Astrocyte (in vitro differentiated cells and primary cell): Measurements from ENCODE around the gene SRM. TPM values are rescaled to one million over a fixed set of nuclear protein-coding genes. Genes with fewer than 3 reads are reported as not detected.

Source experiments
- DNase-seq: peaks from one replicate; pipeline ENCODE4 v3.0.0-alpha.2; 2010; ENCODE audit warnings: low read depth
- FAIRE-seq: peaks from 2 replicates; lab custom pipeline; 2011; peaks lifted over from hg19 to GRCh38; lab: Jason Lieb, UNC
- H2AFZ ChIP-seq: 2 replicates; pipeline ENCODE4 v1.6.0; 2012; ENCODE audit warnings: low read depth, low read length, inconsistent platforms
- H3K27ac ChIP-seq: 2 replicates; pipeline ENCODE4 v1.5.1; 2011; ENCODE audit warnings: low read depth, low read length, inconsistent platforms
- H3K27me3 ChIP-seq: 2 replicates; pipeline ENCODE4 v1.6.0; 2011; ENCODE audit warnings: low read length, inconsistent platforms; ENCODE audit not compliant: insufficient read depth
- H3K36me3 ChIP-seq: 2 replicates; pipeline ENCODE4 v1.5.1; 2011; ENCODE audit warnings: low read length, inconsistent platforms; ENCODE audit not compliant: insufficient read depth
- H3K4me1 ChIP-seq: 2 replicates; pipeline ENCODE4 v1.5.1; 2011; ENCODE audit warnings: low read length, inconsistent platforms; ENCODE audit not compliant: insufficient read depth
- H3K4me2 ChIP-seq: 2 replicates; pipeline ENCODE4 v1.6.0; 2012; ENCODE audit warnings: low read length, inconsistent platforms
- H3K4me3 ChIP-seq: 2 replicates; pipeline ENCODE4 v1.5.1; 2011; ENCODE audit warnings: low read depth, mild to moderate bottlenecking, low read length, inconsistent platforms; ENCODE audit not compliant: insufficient read depth
- H3K79me2 ChIP-seq: 2 replicates; pipeline ENCODE4 v1.6.0; 2012; ENCODE audit warnings: mild to moderate bottlenecking, low read length, inconsistent platforms; ENCODE audit not compliant: insufficient read depth
- H3K9ac ChIP-seq: 2 replicates; pipeline ENCODE4 v1.6.0; 2012; ENCODE audit warnings: mild to moderate bottlenecking, low read length, inconsistent platforms
- H3K9me3 ChIP-seq: 2 replicates; pipeline ENCODE4 v1.5.1; 2012; ENCODE audit warnings: low read depth, mild to moderate bottlenecking, low read length, inconsistent platforms; ENCODE audit not compliant: insufficient read depth
- H4K20me1 ChIP-seq: 2 replicates; pipeline ENCODE4 v1.6.0; 2012; ENCODE audit warnings: low read length, inconsistent platforms; ENCODE audit not compliant: insufficient read depth
- H3K27ac Mint-ChIP-seq: one replicate; pipeline ENCODE4 v1.8.0; 2021; ENCODE audit warnings: mild to moderate bottlenecking, mixed read lengths; ENCODE audit not compliant: unreplicated experiment
- H3K27me3 Mint-ChIP-seq: one replicate; pipeline ENCODE4 v1.8.0; 2021; ENCODE audit warnings: low read depth, mixed read lengths; ENCODE audit not compliant: unreplicated experiment
- H3K36me3 Mint-ChIP-seq: one replicate; pipeline ENCODE4 v1.8.0; 2021; ENCODE audit warnings: low read depth, mixed read lengths; ENCODE audit not compliant: unreplicated experiment
- H3K4me1 Mint-ChIP-seq: one replicate; pipeline ENCODE4 v1.8.0; 2021; ENCODE audit warnings: low read depth, mixed read lengths; ENCODE audit not compliant: unreplicated experiment
- H3K4me3 Mint-ChIP-seq: one replicate; pipeline ENCODE4 v1.8.0; 2021; ENCODE audit warnings: mild to moderate bottlenecking, moderate library complexity, mixed read lengths; ENCODE audit not compliant: unreplicated experiment
- H3K9me3 Mint-ChIP-seq: one replicate; pipeline ENCODE4 v1.8.0; 2021; ENCODE audit warnings: mild to moderate bottlenecking, mixed read lengths; ENCODE audit not compliant: unreplicated experiment
- EZH2 ChIP-seq: IDR thresholded peaks from 2 replicates; pipeline ENCODE4 v1.6.1; 2012; ENCODE audit warnings: mild to moderate bottlenecking, low read length, inconsistent platforms; ENCODE audit not compliant: insufficient read depth
- total RNA-seq: library from RNA; stranded (reverse); gene quantifications from 2 replicates; pipeline ENCODE4 v1.2.1, GENCODE V29; 2021
- TF ChIP-seq, protein P1 (sequence below): IDR thresholded peaks from 2 replicates; pipeline ENCODE4 v1.5.1; 2011; ENCODE audit warnings: low read depth, mild to moderate bottlenecking, inconsistent platforms, low read length, moderate library complexity; ENCODE audit not compliant: insufficient read depth

Gene SRM
- total RNA-seq, 1 donor from 2014 or later = 225 TPM

DNA sequence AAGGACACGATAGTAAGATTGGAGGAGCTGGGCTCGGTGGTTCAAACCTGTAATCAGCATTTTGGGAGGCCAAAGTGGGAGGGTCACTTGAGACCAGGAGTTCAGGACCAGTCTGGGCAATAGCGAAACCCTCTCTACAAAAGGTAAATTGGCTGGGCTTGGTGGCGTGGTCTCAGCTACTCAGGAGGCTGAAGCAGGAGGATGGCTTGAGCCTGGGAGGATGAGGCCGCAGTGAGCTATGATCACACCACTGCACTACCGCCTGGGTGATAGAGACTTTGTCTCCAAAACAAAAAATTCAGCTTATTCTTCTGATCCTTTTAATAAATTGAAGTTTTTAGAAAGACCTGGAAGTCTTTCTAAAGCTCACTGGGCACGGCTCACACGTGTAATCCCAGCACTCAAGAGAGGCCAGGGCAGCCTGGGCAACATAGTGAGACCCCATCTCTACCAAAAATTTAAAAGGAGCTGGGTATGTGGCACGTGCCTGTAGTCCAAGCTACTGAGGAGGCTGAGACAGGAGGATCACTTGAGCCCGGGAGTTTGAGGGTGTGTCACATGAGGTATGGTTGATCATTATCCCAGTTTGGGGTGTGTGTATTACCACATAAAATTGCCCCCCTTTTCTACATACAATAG is 28.1 kb downstream of the SRM start:
- Histone ChIP-seq H3K27me3 (no peaks in the 10 kb centered on the region), H3K4me2 (no peak overlapping the region), H3K27ac (no peak overlapping the region), H3K79me2 (peaks cover 3% of the 10 kb centered on the region), H3K4me1 (no peaks in the 10 kb centered on the region), H3K9ac (no peak overlapping the region), H3K9me3 (no peaks in the 10 kb centered on the region), H4K20me1 (peaks cover 14% of the 10 kb centered on the region), H2AFZ (no peak overlapping the region), H3K4me3 (no peak overlapping the region), H3K36me3 (peaks cover 16% of the 10 kb centered on the region)
- H3K4me1 Mint-ChIP-seq = no peaks in the 10 kb centered on the region
- DNase-seq = no peak
- H3K9me3 Mint-ChIP-seq = no peaks in the 10 kb centered on the region
- H3K27me3 Mint-ChIP-seq = no peaks in the 10 kb centered on the region
- no peak overlapping the region for H3K4me3 Mint-ChIP-seq
- peaks cover 12% of the 10 kb centered on the region for H3K36me3 Mint-ChIP-seq
- no peak for FAIRE-seq
- no peak for TF ChIP-seq EZH2
- no peak overlapping the region for H3K27ac Mint-ChIP-seq

DNA sequence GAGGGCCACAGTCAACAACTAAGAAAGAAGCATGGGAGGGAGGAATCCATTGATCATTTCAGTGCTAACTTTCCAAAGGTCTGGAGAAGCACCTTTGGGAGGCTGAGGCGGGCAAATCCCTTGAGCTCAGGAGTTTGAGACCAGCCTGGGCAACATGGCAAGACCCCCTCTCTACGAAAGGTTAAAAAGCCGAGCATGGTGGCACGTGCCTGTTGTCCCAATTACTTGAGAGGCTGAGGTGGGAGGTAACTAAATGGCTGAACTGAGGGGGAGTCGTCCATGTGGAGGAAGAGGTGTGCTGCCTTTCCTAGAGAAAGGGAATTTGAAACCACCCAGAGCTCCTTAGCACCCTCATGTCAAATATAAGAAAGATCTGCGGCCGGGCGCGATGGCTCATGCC is 29.0 kb downstream of the SRM start:
- H3K36me3 Mint-ChIP-seq = peaks cover 17% of the 10 kb centered on the region
- peaks cover 20% of the 10 kb centered on the region for H4K20me1 ChIP-seq
- H3K4me1 Mint-ChIP-seq = peaks cover 4% of the 10 kb centered on the region
- H3K9me3 ChIP-seq = no peaks in the 10 kb centered on the region
- no peaks in the 10 kb centered on the region for H3K9me3 Mint-ChIP-seq
- H3K27me3 ChIP-seq = no peaks in the 10 kb centered on the region
- no peak overlapping the region for H3K4me3 Mint-ChIP-seq
- no peak overlapping the region for H3K27ac Mint-ChIP-seq
- H3K4me3 ChIP-seq = no peak overlapping the region
- H3K79me2 ChIP-seq = peaks cover 5% of the 10 kb centered on the region
- DNase-seq = no peak
- no peak overlapping the region for H3K9ac ChIP-seq
- TF ChIP-seq, protein P1, sequence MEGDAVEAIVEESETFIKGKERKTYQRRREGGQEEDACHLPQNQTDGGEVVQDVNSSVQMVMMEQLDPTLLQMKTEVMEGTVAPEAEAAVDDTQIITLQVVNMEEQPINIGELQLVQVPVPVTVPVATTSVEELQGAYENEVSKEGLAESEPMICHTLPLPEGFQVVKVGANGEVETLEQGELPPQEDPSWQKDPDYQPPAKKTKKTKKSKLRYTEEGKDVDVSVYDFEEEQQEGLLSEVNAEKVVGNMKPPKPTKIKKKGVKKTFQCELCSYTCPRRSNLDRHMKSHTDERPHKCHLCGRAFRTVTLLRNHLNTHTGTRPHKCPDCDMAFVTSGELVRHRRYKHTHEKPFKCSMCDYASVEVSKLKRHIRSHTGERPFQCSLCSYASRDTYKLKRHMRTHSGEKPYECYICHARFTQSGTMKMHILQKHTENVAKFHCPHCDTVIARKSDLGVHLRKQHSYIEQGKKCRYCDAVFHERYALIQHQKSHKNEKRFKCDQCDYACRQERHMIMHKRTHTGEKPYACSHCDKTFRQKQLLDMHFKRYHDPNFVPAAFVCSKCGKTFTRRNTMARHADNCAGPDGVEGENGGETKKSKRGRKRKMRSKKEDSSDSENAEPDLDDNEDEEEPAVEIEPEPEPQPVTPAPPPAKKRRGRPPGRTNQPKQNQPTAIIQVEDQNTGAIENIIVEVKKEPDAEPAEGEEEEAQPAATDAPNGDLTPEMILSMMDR = no peak
- TF ChIP-seq EZH2 = no peak
- H3K4me2 ChIP-seq = no peak overlapping the region
- H3K27ac ChIP-seq = no peak overlapping the region
- FAIRE-seq = no peak
- H3K27me3 Mint-ChIP-seq = no peaks in the 10 kb centered on the region
- peaks cover 24% of the 10 kb centered on the region for H3K36me3 ChIP-seq
- H3K4me1 ChIP-seq = no peaks in the 10 kb centered on the region
- no peak overlapping the region for H2AFZ ChIP-seq

DNA sequence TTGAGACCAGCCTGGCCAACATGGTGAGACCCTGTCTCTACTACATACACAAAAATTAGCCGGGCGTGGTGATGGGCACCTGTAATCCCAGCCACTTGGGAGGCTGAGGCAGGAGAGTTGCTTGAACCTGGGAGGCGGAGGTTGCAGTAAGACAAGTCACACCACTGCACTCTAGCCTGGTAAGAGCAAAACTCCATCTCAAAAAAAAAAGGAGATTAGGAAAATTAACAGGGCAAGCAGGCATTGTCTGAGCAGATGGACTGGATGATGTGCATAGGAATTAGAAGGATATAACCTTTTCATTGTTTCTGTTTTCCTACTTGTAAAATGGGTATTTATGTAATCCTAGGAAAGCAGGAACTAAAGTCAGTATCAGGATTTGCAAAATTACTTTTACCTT is 31.8 kb downstream of the SRM start:
- H3K36me3 Mint-ChIP-seq = peaks cover 19% of the 10 kb centered on the region
- peaks cover 45% of the 10 kb centered on the region for H4K20me1 ChIP-seq
- H3K9me3 ChIP-seq = no peaks in the 10 kb centered on the region
- H3K4me3 Mint-ChIP-seq = no peak overlapping the region
- peaks cover 48% of the 10 kb centered on the region for H3K36me3 ChIP-seq
- no peaks in the 10 kb centered on the region for H3K27me3 ChIP-seq
- no peak overlapping the region for H3K9ac ChIP-seq
- DNase-seq (no peak), FAIRE-seq (no peak)
- TF ChIP-seq, protein P1 = no peak
- TF ChIP-seq EZH2 = no peak
- no peaks in the 10 kb centered on the region for H3K4me1 ChIP-seq
- H3K27me3 Mint-ChIP-seq = no peaks in the 10 kb centered on the region
- H3K4me3 ChIP-seq = no peak overlapping the region
- H3K79me2 ChIP-seq = peaks cover 8% of the 10 kb centered on the region
- H3K27ac Mint-ChIP-seq = no peak overlapping the region
- no peak overlapping the region for H3K4me2 ChIP-seq
- H3K27ac ChIP-seq = no peak overlapping the region
- H3K9me3 Mint-ChIP-seq = no peaks in the 10 kb centered on the region
- H2AFZ ChIP-seq = no peak overlapping the region
- peaks cover 4% of the 10 kb centered on the region for H3K4me1 Mint-ChIP-seq
